ENCODE results near the gene C3orf49. TPM values are rescaled to one million over a fixed set of nuclear protein-coding genes. Genes with fewer than 3 reads are reported as not detected.

C3orf49 gene
- total RNA-seq, 4 donors from 2014 or later: not detected

GRCh38 chr3:63872135-63872924, 53.2 kb downstream of the C3orf49 start:
- H3K36me3 ChIP-seq: no peaks in the 10 kb centered on the region
- H3K9me3 ChIP-seq: no peaks in the 10 kb centered on the region
- H3K27me3 ChIP-seq: no peaks in the 10 kb centered on the region
- TF ChIP-seq POLR2A (IDR thresholded peaks at IDR 0.05) (no peak), CTCF (IDR thresholded peaks at IDR 0.05) (no peak), EP300 (IDR thresholded peaks at IDR 0.05; ENCODE audit: low read depth) (no peak), POLR2AphosphoS5 (IDR thresholded peaks at IDR 0.05) (no peak)
- H3K4me1 ChIP-seq: peaks cover 7 to 27% (median 14%) of the 10 kb centered on the region in 4 donors
- in situ Hi-C loops (cut with MboI; ENCODE audit: low pct_ligation_motif_present in 1 of 4, low pct_unique_long_range_greater_than_20kb in 1 of 4, low sequenced_read_pairs in 3 of 4): no loop called here
- no peak overlapping the region for H3K4me3 ChIP-seq
- intact Hi-C loops (cut with DNase I; ENCODE audit: low total_unique reads): no loop called here
- 80 to 84% methylated on average over 2 of the region's 2 CpGs for WGBS, 2 donors (ENCODE audit: low coverage in 1 of 2)
- no peak overlapping the region for H3K27ac ChIP-seq
- no peak for DNase-seq

- TF ChIP-seq POLR2AphosphoS5 (IDR thresholded peaks at IDR 0.05): no peak
- no peak for TF ChIP-seq EP300 (IDR thresholded peaks at IDR 0.05; ENCODE audit: low read depth)
- no peak for TF ChIP-seq CTCF (IDR thresholded peaks at IDR 0.05)
- TF ChIP-seq POLR2A (IDR thresholded peaks at IDR 0.05): no peak
- Histone ChIP-seq H3K4me1 (peaks cover 7 to 42% (median 24%) of the 10 kb centered on the region in 4 donors), H3K36me3 (no peaks in the 10 kb centered on the region), H3K4me3 (no peak overlapping the region), H3K27ac (no peak overlapping the region), H3K9me3 (no peaks in the 10 kb centered on the region), H3K27me3 (no peaks in the 10 kb centered on the region)
- in situ Hi-C loops (cut with MboI; ENCODE audit: low pct_ligation_motif_present in 1 of 4, low pct_unique_long_range_greater_than_20kb in 1 of 4, low sequenced_read_pairs in 3 of 4) (no loop called here), intact Hi-C loops (cut with DNase I; ENCODE audit: low total_unique reads) (no loop called here)
- 86% methylated on average over 3 of the region's 3 CpGs; no CpG with 5 or more reads in 1 of the 2 donors for WGBS, 2 donors (ENCODE audit: low coverage in 1 of 2)
- no peak for DNase-seq
These were observed 55.7 kb downstream of the C3orf49 start for GRCh38 chr3:63874769-63875168.

- intact Hi-C loops (cut with DNase I; ENCODE audit: low total_unique reads) (no loop called here), in situ Hi-C loops (cut with MboI; ENCODE audit: low pct_ligation_motif_present in 1 of 4, low pct_unique_long_range_greater_than_20kb in 1 of 4, low sequenced_read_pairs in 3 of 4) (no loop called here)
- no peak for TF ChIP-seq CTCF (IDR thresholded peaks at IDR 0.05)
- Histone ChIP-seq H3K27me3 (no peaks in the 10 kb centered on the region), H3K4me3 (no peak overlapping the region), H3K9me3 (no peaks in the 10 kb centered on the region), H3K27ac (no peak overlapping the region), H3K36me3 (no peaks in the 10 kb centered on the region), H3K4me1 (peaks cover 7 to 45% (median 29%) of the 10 kb centered on the region in 4 donors)
- 79% methylated on average over 2 of the region's 2 CpGs for WGBS, 2 donors (ENCODE audit: low coverage in 1 of 2)
- DNase-seq: no peak
These were observed 56.4 kb downstream of the C3orf49 start for GRCh38 chr3:63875510-63875909.

- H3K36me3 ChIP-seq: no peaks in the 10 kb centered on the region
- no peak overlapping the region for H3K27ac ChIP-seq
- no peaks in the 10 kb centered on the region for H3K9me3 ChIP-seq
- no peak for TF ChIP-seq POLR2A (IDR thresholded peaks at IDR 0.05)
- WGBS, 2 donors (ENCODE audit: low coverage in 1 of 2): 35 to 43% methylated on average over 3 of the region's 3 CpGs
- no peak for DNase-seq
- H3K27me3 ChIP-seq: no peaks in the 10 kb centered on the region
- H3K4me3 ChIP-seq: no peak overlapping the region
- peaks cover 7 to 49% (median 33%) of the 10 kb centered on the region in 4 donors for H3K4me1 ChIP-seq
- in situ Hi-C loops (cut with MboI; ENCODE audit: low pct_ligation_motif_present in 1 of 4, low pct_unique_long_range_greater_than_20kb in 1 of 4, low sequenced_read_pairs in 3 of 4) (no loop called here), intact Hi-C loops (cut with DNase I; ENCODE audit: low total_unique reads) (no loop called here)
These were observed 57.2 kb downstream of the C3orf49 start for GRCh38 chr3:63876260-63876659.

All from transverse colon (tissue), 4 donors.